ENCODE results near the gene CDK14.

CDK14 gene

GRCh38 chr7:90760892-90761291, 164.8 kb downstream of the CDK14 start:
- TF ChIP-seq NFIC (IDR thresholded peaks at IDR 0.05) (no peak), TAF1 (IDR thresholded peaks at IDR 0.05; ENCODE audit: low read depth) (no peak)
- TF ChIP-seq, protein P1, sequence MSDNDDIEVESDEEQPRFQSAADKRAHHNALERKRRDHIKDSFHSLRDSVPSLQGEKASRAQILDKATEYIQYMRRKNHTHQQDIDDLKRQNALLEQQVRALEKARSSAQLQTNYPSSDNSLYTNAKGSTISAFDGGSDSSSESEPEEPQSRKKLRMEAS (IDR thresholded peaks at IDR 0.05), result no peak

- TF ChIP-seq, protein P2, sequence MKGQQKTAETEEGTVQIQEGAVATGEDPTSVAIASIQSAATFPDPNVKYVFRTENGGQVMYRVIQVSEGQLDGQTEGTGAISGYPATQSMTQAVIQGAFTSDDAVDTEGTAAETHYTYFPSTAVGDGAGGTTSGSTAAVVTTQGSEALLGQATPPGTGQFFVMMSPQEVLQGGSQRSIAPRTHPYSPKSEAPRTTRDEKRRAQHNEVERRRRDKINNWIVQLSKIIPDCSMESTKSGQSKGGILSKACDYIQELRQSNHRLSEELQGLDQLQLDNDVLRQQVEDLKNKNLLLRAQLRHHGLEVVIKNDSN (IDR thresholded peaks at IDR 0.05), result no peak
- TF ChIP-seq CREB1 (IDR thresholded peaks at IDR 0.05; ENCODE audit: low read depth) (no peak), TAF1 (IDR thresholded peaks at IDR 0.05; ENCODE audit: low read depth) (no peak)
Measured at GRCh38 chr7:90761584-90761983, 165.5 kb downstream of the CDK14 start.

DNA sequence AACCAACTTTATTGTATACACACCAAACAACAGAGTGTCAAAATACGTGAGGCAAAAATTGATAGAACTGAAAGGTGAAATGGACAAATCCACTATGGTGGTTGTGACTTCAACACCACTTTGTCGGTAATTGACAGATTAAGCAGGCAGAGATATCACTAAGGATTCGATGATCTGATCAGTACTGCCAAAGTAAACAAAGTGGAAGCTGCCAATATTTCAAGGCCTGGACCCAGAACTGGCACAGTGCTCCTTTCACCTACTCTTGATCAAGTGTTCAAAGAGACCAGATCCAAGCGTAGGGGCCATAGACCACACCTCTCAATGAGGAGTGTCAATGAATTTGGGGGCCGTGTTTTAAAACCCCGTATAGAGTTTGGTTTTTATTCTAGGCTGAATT, 167.0 kb downstream of the CDK14 start:
- TF ChIP-seq ZBTB7A (IDR thresholded peaks at IDR 0.05; ENCODE audit: low read depth), result no peak
- TF ChIP-seq EP300 (IDR thresholded peaks at IDR 0.05; ENCODE audit: borderline replicate concordance), result no peak
- TF ChIP-seq YY1 (IDR thresholded peaks at IDR 0.05; ENCODE audit: low read depth), result no peak
- TF ChIP-seq, protein P1 (IDR thresholded peaks at IDR 0.05), result no peak
- TF ChIP-seq TCF12 (IDR thresholded peaks at IDR 0.05; ENCODE audit: low read depth), result no peak
- no peak for TF ChIP-seq TAF1 (IDR thresholded peaks at IDR 0.05; ENCODE audit: low read depth)
- no peak for TF ChIP-seq RAD21 (IDR thresholded peaks at IDR 0.05; ENCODE audit: low read depth)
- TF ChIP-seq EGR1 (IDR thresholded peaks at IDR 0.05), result no peak
- TF ChIP-seq, protein P2 (IDR thresholded peaks at IDR 0.05), result no peak
- no peak for TF ChIP-seq TEAD4 (IDR thresholded peaks at IDR 0.05)
- TF ChIP-seq, protein P3, sequence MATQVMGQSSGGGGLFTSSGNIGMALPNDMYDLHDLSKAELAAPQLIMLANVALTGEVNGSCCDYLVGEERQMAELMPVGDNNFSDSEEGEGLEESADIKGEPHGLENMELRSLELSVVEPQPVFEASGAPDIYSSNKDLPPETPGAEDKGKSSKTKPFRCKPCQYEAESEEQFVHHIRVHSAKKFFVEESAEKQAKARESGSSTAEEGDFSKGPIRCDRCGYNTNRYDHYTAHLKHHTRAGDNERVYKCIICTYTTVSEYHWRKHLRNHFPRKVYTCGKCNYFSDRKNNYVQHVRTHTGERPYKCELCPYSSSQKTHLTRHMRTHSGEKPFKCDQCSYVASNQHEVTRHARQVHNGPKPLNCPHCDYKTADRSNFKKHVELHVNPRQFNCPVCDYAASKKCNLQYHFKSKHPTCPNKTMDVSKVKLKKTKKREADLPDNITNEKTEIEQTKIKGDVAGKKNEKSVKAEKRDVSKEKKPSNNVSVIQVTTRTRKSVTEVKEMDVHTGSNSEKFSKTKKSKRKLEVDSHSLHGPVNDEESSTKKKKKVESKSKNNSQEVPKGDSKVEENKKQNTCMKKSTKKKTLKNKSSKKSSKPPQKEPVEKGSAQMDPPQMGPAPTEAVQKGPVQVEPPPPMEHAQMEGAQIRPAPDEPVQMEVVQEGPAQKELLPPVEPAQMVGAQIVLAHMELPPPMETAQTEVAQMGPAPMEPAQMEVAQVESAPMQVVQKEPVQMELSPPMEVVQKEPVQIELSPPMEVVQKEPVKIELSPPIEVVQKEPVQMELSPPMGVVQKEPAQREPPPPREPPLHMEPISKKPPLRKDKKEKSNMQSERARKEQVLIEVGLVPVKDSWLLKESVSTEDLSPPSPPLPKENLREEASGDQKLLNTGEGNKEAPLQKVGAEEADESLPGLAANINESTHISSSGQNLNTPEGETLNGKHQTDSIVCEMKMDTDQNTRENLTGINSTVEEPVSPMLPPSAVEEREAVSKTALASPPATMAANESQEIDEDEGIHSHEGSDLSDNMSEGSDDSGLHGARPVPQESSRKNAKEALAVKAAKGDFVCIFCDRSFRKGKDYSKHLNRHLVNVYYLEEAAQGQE (IDR thresholded peaks at IDR 0.05; ENCODE audit: low read depth), result no peak
- TF ChIP-seq CEBPB (IDR thresholded peaks at IDR 0.05), result no peak
- no peak for TF ChIP-seq FOXM1 (IDR thresholded peaks at IDR 0.05; ENCODE audit: borderline replicate concordance, low read depth)
- no peak for TF ChIP-seq NFIC (IDR thresholded peaks at IDR 0.05)
- TF ChIP-seq CREB1 (IDR thresholded peaks at IDR 0.05; ENCODE audit: low read depth), result no peak

DNA sequence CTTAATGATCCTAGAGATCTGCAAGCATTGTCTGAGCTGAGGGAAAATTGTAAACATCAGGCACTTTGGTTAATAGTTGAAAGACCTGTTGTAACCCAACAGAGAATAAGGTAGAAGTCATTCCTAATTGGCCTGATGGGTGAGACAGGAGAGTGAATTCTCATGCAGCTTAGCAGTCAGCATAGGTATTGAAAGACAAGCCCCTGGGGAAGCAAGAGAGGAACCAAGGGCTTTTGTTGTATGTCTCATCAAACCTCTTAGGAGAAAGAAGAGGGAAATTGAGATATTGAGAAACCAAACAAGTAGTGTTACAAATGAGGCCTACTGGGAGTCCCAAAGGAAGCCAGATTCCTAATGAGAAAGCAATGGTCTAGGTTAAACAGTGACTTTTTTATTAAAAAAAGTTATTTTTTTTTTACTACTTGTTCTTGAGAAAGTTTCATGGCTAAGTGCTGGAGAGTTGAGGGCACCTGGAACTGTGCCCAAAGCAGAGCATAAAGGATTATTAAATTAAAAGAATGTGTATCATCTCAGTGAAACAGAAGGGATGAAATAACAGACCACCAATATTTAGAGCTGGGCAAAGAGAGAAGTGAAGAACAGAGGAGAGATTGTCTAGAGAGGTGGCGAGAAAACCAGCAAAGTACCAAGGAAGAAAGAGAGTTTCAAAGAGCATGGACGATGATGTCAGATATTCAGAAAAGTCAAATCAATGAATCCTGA, 168.9 kb downstream of the CDK14 start:
- no peak for TF ChIP-seq EGR1 (IDR thresholded peaks at IDR 0.05)
- TF ChIP-seq, protein P3 (IDR thresholded peaks at IDR 0.05; ENCODE audit: low read depth), result no peak
- no peak for TF ChIP-seq ZBTB7A (IDR thresholded peaks at IDR 0.05; ENCODE audit: low read depth)
- no peak for TF ChIP-seq NFIC (IDR thresholded peaks at IDR 0.05)
- no peak for TF ChIP-seq TCF12 (IDR thresholded peaks at IDR 0.05; ENCODE audit: low read depth)
- TF ChIP-seq CEBPB (IDR thresholded peaks at IDR 0.05), result no peak
- TF ChIP-seq FOXM1 (IDR thresholded peaks at IDR 0.05; ENCODE audit: borderline replicate concordance, low read depth), result no peak
- no peak for TF ChIP-seq TAF1 (IDR thresholded peaks at IDR 0.05; ENCODE audit: low read depth)
- TF ChIP-seq EP300 (IDR thresholded peaks at IDR 0.05; ENCODE audit: borderline replicate concordance), result no peak
- TF ChIP-seq, protein P1 (IDR thresholded peaks at IDR 0.05), result no peak

- TF ChIP-seq CREB1 (IDR thresholded peaks at IDR 0.05; ENCODE audit: low read depth), result no peak
- no peak for TF ChIP-seq TCF12 (IDR thresholded peaks at IDR 0.05; ENCODE audit: low read depth)
- TF ChIP-seq NFIC (IDR thresholded peaks at IDR 0.05), result no peak
- TF ChIP-seq CEBPB (IDR thresholded peaks at IDR 0.05), result no peak
- TF ChIP-seq, protein P3 (IDR thresholded peaks at IDR 0.05; ENCODE audit: low read depth), result no peak
- no peak for TF ChIP-seq YY1 (IDR thresholded peaks at IDR 0.05; ENCODE audit: low read depth)
- no peak for TF ChIP-seq TAF1 (IDR thresholded peaks at IDR 0.05; ENCODE audit: low read depth)
- no peak for TF ChIP-seq FOXM1 (IDR thresholded peaks at IDR 0.05; ENCODE audit: borderline replicate concordance, low read depth)
- no peak for TF ChIP-seq EP300 (IDR thresholded peaks at IDR 0.05; ENCODE audit: borderline replicate concordance)
- no peak for TF ChIP-seq TEAD4 (IDR thresholded peaks at IDR 0.05)
- TF ChIP-seq, protein P2 (IDR thresholded peaks at IDR 0.05), result no peak
- TF ChIP-seq, protein P1 (IDR thresholded peaks at IDR 0.05), result no peak
- no peak for TF ChIP-seq RAD21 (IDR thresholded peaks at IDR 0.05; ENCODE audit: low read depth)
- no peak for TF ChIP-seq ZBTB7A (IDR thresholded peaks at IDR 0.05; ENCODE audit: low read depth)
Measured at GRCh38 chr7:90766814-90767564, 170.9 kb downstream of the CDK14 start.
